Liver (tissue), 9 donors: ENCODE data around the gene SLC25A21. TPM values are rescaled to one million over a fixed set of nuclear protein-coding genes. Genes with fewer than 3 reads are reported as not detected.
"Not testable (repeated sequence)": the region's sequence is repeated elsewhere in the genome, so short reads cannot be mapped to it uniquely, and the experiment has no call there.

Experiments used
- DNase-seq: peaks from one replicate; pipeline ENCODE4 v3.0.0-alpha.2; 2017; ENCODE audit warnings: low spot score
- H3K27ac ChIP-seq, 2 donors: one replicate each; pipeline ENCODE4 v1.7.0; 2013; ENCODE audit warnings: inconsistent platforms in 2 of 2, low read length in 2 of 2, control low read depth in 1 of 2, low read depth in 1 of 2, mild to moderate bottlenecking in 1 of 2
- H3K27me3 ChIP-seq, 4 donors: one replicate each; pipeline versions ENCODE4 v1.6.1 to v1.7.0; 2013; ENCODE audit warnings: low read length in 3 of 4, inconsistent platforms in 1 of 4, mild to moderate bottlenecking in 1 of 4, moderate library complexity in 1 of 4; ENCODE audit not compliant: control insufficient read depth in 4 of 4, insufficient read depth in 4 of 4
- H3K36me3 ChIP-seq, 4 donors: one replicate each; pipeline versions ENCODE4 v1.6.1 to v1.7.0; 2013; ENCODE audit warnings: low read length in 3 of 4, mild to moderate bottlenecking in 3 of 4, low read depth in 1 of 4, moderate library complexity in 1 of 4; ENCODE audit not compliant: control insufficient read depth in 4 of 4, insufficient read depth in 3 of 4
- H3K4me1 ChIP-seq, 4 donors: one replicate each; pipeline versions ENCODE4 v1.6.1 to v1.7.0; 2013; ENCODE audit warnings: low read length in 3 of 4, mild to moderate bottlenecking in 3 of 4, moderate library complexity in 1 of 4; ENCODE audit not compliant: control insufficient read depth in 4 of 4, insufficient read depth in 4 of 4
- H3K4me3 ChIP-seq, 3 donors: one replicate each; pipeline versions ENCODE4 v1.6.1 to v1.7.0; 2013; ENCODE audit warnings: low read length in 3 of 3, control low read depth in 1 of 3, low read depth in 1 of 3, mild to moderate bottlenecking in 1 of 3
- H3K9ac ChIP-seq, 2 donors: one replicate each; pipeline ENCODE4 v1.7.0; 2013; ENCODE audit warnings: low read length in 2 of 2, mild to moderate bottlenecking in 2 of 2, moderate library complexity in 2 of 2, control low read depth in 1 of 2, low read depth in 1 of 2
- H3K9me3 ChIP-seq, 4 donors: one replicate each; pipeline versions ENCODE4 v1.6.1 to v1.7.0; 2013; ENCODE audit warnings: low read length in 3 of 4; ENCODE audit not compliant: control insufficient read depth in 4 of 4
- ATF3 ChIP-seq: IDR thresholded peaks from 2 replicates; pipeline ENCODE4 v1.6.1; 2016; ENCODE audit warnings: antibody characterized with exemption
- CTCF ChIP-seq: fragments of 150-350 bp; IDR thresholded peaks from 2 replicates; pipeline ENCODE4 v1.5.1; 2017; ENCODE audit warnings: improper control_type of control experiment, low read depth, low read length; ENCODE audit not compliant: missing input control
- EGR1 ChIP-seq, 2 donors: IDR thresholded peaks; 2 replicates each; pipeline ENCODE4 v1.6.1; 2016 to 2018; ENCODE audit warnings: antibody characterized with exemption in 2 of 2, low read depth in 2 of 2
- FOXA1 ChIP-seq: IDR thresholded peaks from 2 replicates; pipeline ENCODE4 v1.6.1; 2016; ENCODE audit warnings: antibody characterized with exemption
- FOXA2 ChIP-seq: IDR thresholded peaks from 2 replicates; pipeline ENCODE4 v1.6.1; 2016; ENCODE audit warnings: antibody characterized with exemption
- GABPA ChIP-seq, 2 donors: IDR thresholded peaks in 1 of 2; conservative IDR thresholded peaks in 1 of 2; 2 replicates each; pipeline ENCODE4 v1.6.1; 2016; ENCODE audit warnings: antibody characterized with exemption in 2 of 2, mild to moderate bottlenecking in 1 of 2, moderate library complexity in 1 of 2
- HNF4A ChIP-seq, 2 donors: conservative IDR thresholded peaks; 2 replicates each; pipeline ENCODE4 v1.6.1; 2016; ENCODE audit warnings: antibody characterized with exemption in 2 of 2, mild to moderate bottlenecking in 2 of 2
- HNF4G ChIP-seq: IDR thresholded peaks from 2 replicates; pipeline ENCODE4 v1.6.1; 2016; ENCODE audit warnings: antibody characterized with exemption
- MAX ChIP-seq: IDR thresholded peaks from 2 replicates; pipeline ENCODE4 v1.6.1; 2016; ENCODE audit warnings: antibody characterized with exemption
- RAD21 ChIP-seq, 2 donors: IDR thresholded peaks; 2 replicates each; pipeline ENCODE4 v1.6.1; 2016; ENCODE audit warnings: antibody characterized with exemption in 2 of 2, mild to moderate bottlenecking in 2 of 2
- RXRA ChIP-seq, 2 donors: IDR thresholded peaks; 2 replicates each; pipeline ENCODE4 v1.6.1; 2017 to 2018; ENCODE audit warnings: antibody characterized with exemption in 2 of 2, mild to moderate bottlenecking in 1 of 2
- TAF1 ChIP-seq: conservative IDR thresholded peaks from 2 replicates; pipeline ENCODE4 v1.6.1; 2016; ENCODE audit warnings: antibody characterized with exemption, mild to moderate bottlenecking
- YY1 ChIP-seq: IDR thresholded peaks from 2 replicates; pipeline ENCODE4 v1.6.1; 2016; ENCODE audit warnings: antibody characterized with exemption, mild to moderate bottlenecking
- ZBTB33 ChIP-seq: IDR thresholded peaks from 2 replicates; pipeline ENCODE4 v1.6.1; 2016; ENCODE audit warnings: antibody characterized with exemption
- WGBS: extraction: QIAGEN DNeasy Blood & Tissue Kit; methylation state at CpG from one replicate; pipeline ENCODE4 v1.1.7; 2013; 5-methylcytosine and 5-hydroxymethylcytosine counted together
- polyA plus RNA-seq, 2 donors: library from polyadenylated mRNA; stranded (reverse) in 1 of 2; unstranded in 1 of 2; fragments of 200-250 nt in 1 of 2; fragments of >200 nt in 1 of 2; fragmentation: Nextera tagmentation in 1 of 2; extraction: Ambion mirVana in 1 of 2; gene quantifications; one replicate each; pipeline versions ENCODE4 v1.2.1 to v1.2.3, GENCODE V29; 2013 to 2015
- total RNA-seq, 2 donors: library from RNA; depleted of rRNA; stranded (reverse); fragments of >200 nt; gene quantifications; one replicate each; pipeline ENCODE4 v1.2.3, GENCODE V29; 2014
- donor health status: healthy.
- donor health status: healthy.
- donor health status: healthy.
- donor health status: healthy.
- donor health status: healthy.

Gene SLC25A21
- total and polyA plus RNA-seq, 4 donors: 0.13 to 24.3 (median 0.23) TPM

GRCh38 chr14:37215345-37215744 is 42.9 kb upstream of the SLC25A21 start (continued):
- TF ChIP-seq FOXA1 (no peak), HNF4G (no peak), EGR1 (IDR thresholded peaks at IDR 0.05; ENCODE audit: low read depth in 2 of 2) (no peak), ZBTB33 (no peak), ATF3 (no peak)

GRCh38 chr14:37213016-37213415 is 40.6 kb upstream of the SLC25A21 start:
- DNase-seq: no peak
- Histone ChIP-seq H3K36me3 (no peaks in the 10 kb centered on the region), H3K4me1 (no peaks in the 10 kb centered on the region), H3K4me3 (no peak overlapping the region), H3K9me3 (no peaks in the 10 kb centered on the region), H3K9ac (no peak overlapping the region), H3K27ac (no peak overlapping the region), H3K27me3 (no peaks in the 10 kb centered on the region)
- TF ChIP-seq ZBTB33 (no peak), ATF3 (no peak), FOXA2 (no peak), EGR1 (IDR thresholded peaks at IDR 0.05; ENCODE audit: low read depth in 2 of 2) (no peak), RXRA (IDR thresholded peaks at IDR 0.05) (no peak)

GRCh38 chr14:37210448-37210847 is 38.0 kb upstream of the SLC25A21 start:
- H3K4me1 ChIP-seq: no peaks in the 10 kb centered on the region
- no peak overlapping the region for H3K27ac ChIP-seq
- no peaks in the 10 kb centered on the region for H3K27me3 ChIP-seq
- peaks cover 0 to 5% (median 2%) of the 10 kb centered on the region in 4 donors for H3K9me3 ChIP-seq
- TF ChIP-seq ATF3: no peak
- no peak for TF ChIP-seq RXRA (IDR thresholded peaks at IDR 0.05)
- no peak for TF ChIP-seq GABPA (IDR thresholded peaks at IDR 0.05 in 1 of 2, conservative IDR thresholded peaks at IDR 0.05 in 1 of 2)
- no peak for TF ChIP-seq RAD21 (IDR thresholded peaks at IDR 0.05)
- TF ChIP-seq HNF4A (conservative IDR thresholded peaks at IDR 0.05): no peak
- no peak for TF ChIP-seq TAF1
- no peak for TF ChIP-seq HNF4G
- no peak for TF ChIP-seq EGR1 (IDR thresholded peaks at IDR 0.05; ENCODE audit: low read depth in 2 of 2)
- no peak for TF ChIP-seq YY1
- no peak for TF ChIP-seq MAX
- TF ChIP-seq CTCF: no peak
- H3K4me3 ChIP-seq: no peak overlapping the region
- no peaks in the 10 kb centered on the region for H3K36me3 ChIP-seq
- 97% methylated on average over 6 of the region's 6 CpGs for WGBS
- no peak overlapping the region for H3K9ac ChIP-seq
- no peak for DNase-seq

- not testable (repeated sequence) for DNase-seq, H3K4me1 ChIP-seq, H3K9me3 ChIP-seq, H3K4me3 ChIP-seq, H3K27me3 ChIP-seq, H3K9ac ChIP-seq, H3K36me3 ChIP-seq, H3K27ac ChIP-seq
- WGBS: 94% methylated on average over 2 of the region's 2 CpGs
These were observed 37.2 kb upstream of the SLC25A21 start for GRCh38 chr14:37209617-37210016.
